Effector memory CD8-positive, alpha-beta T cell (primary cell): ENCODE data around the gene SERPIND1.

Source experiments
- ATAC-seq: fragments of 150-1000 bp; cut with Tn5 transposase; replicated peaks from 2 replicates; pipeline ENCODE4 v1.10.0; 2021; ENCODE audit warnings: mild to moderate bottlenecking, moderate library complexity
- DNase-seq, 3 experiments: peaks; one replicate each; pipeline ENCODE4 v3.0.0; 2021
- H3K27ac Mint-ChIP-seq, 2 donors: one replicate each; pipeline ENCODE4 v1.8.0; 2022; ENCODE audit warnings: mild to moderate bottlenecking in 2 of 2, mixed read lengths in 2 of 2, moderate library complexity in 2 of 2
- H3K27me3 Mint-ChIP-seq, 2 donors: one replicate each; pipeline ENCODE4 v1.8.0; 2022; ENCODE audit warnings: mixed read lengths in 2 of 2
- H3K36me3 Mint-ChIP-seq: one replicate; pipeline ENCODE4 v1.8.0; 2022; ENCODE audit warnings: mild to moderate bottlenecking, moderate library complexity, mixed read lengths; ENCODE audit not compliant: insufficient read depth
- H3K4me1 Mint-ChIP-seq, 2 donors: one replicate each; pipeline ENCODE4 v1.8.0; 2022; ENCODE audit warnings: low read depth in 2 of 2, mixed read lengths in 2 of 2
- H3K4me3 Mint-ChIP-seq, 2 donors: one replicate each; pipeline ENCODE4 v1.8.0; 2022; ENCODE audit warnings: mild to moderate bottlenecking in 2 of 2, mixed read lengths in 2 of 2, moderate library complexity in 2 of 2
- H3K9me3 Mint-ChIP-seq, 2 donors: one replicate each; pipeline ENCODE4 v1.8.0; 2022; ENCODE audit warnings: mixed read lengths in 2 of 2

SERPIND1 gene

DNA sequence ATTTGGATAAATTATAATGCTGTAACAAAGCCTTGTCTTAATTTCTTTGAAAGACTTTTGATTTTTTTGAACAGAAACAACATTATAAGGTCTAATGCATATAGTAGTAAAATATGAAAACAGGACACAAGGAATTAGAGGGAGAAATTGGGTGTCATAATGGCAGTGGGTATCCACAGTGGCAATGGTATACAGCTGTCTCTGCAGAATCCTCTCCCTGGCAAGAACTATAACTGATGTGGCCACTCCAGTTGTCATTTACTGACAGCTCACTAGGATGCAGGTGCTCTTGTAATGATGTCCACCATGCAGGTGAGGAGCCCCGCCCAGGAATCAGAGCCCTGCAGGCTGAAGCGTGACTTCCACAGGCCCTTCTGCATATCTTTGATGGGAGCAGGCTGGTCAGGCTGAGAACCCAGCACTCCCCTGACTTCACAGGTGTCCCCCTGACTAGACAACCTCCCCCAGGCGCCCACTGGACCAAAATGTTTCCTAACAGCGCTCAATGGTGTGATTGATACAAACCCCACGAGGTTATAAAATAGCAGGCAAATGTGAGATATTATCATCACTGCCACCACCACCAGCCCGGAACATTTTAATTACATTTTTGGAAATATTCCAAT is 32.8 kb upstream of the SERPIND1 start:
- Mint-ChIP-seq H3K9me3 (no peaks in the 10 kb centered on the region), H3K4me3 (no peak overlapping the region), H3K36me3 (peaks cover 50% of the 10 kb centered on the region), H3K27me3 (no peaks in the 10 kb centered on the region), H3K4me1 (no peaks in the 10 kb centered on the region), H3K27ac (no peak overlapping the region)
- no peak for DNase-seq
- no peak for ATAC-seq

GRCh38 chr22:20741634-20742581 is 32.0 kb upstream of the SERPIND1 start:
- peaks cover 58% of the 10 kb centered on the region for H3K36me3 Mint-ChIP-seq
- no peak overlapping the region for H3K27ac Mint-ChIP-seq
- no peaks in the 10 kb centered on the region for H3K27me3 Mint-ChIP-seq
- no peaks in the 10 kb centered on the region for H3K9me3 Mint-ChIP-seq
- ATAC-seq: no peak
- DNase-seq: peak; percentile 23 to 46 (median 28)
- H3K4me3 Mint-ChIP-seq: no peak overlapping the region
- no peaks in the 10 kb centered on the region for H3K4me1 Mint-ChIP-seq

- H3K4me1 Mint-ChIP-seq: no peaks in the 10 kb centered on the region
- no peak overlapping the region for H3K4me3 Mint-ChIP-seq
- no peaks in the 10 kb centered on the region for H3K27me3 Mint-ChIP-seq
- peaks cover 65% of the 10 kb centered on the region for H3K36me3 Mint-ChIP-seq
- ATAC-seq (no peak), DNase-seq (no peak)
- H3K27ac Mint-ChIP-seq: no peak overlapping the region
- H3K9me3 Mint-ChIP-seq: no peaks in the 10 kb centered on the region
Observed at GRCh38 chr22:20742764-20743163, 31.1 kb upstream of the SERPIND1 start.

DNA sequence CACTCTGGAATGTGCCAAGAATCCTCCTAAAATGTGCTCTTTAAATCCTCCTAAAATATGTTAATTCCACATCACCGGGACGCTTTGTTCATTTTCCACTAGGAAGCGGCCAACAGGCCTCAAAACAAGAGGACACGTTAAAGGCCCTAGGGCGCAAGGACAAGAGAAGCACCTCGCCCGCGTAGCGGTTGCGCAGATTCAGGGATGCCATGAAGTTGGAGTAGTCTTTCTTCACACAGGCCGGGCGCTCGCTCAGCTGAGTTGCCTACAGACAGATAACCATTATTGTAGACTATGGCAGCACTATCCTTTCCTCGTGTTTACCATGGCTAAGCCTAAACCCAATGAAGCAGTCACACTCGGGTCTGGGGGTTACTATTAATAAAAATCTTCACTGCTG is 29.5 kb upstream of the SERPIND1 start:
- Mint-ChIP-seq H3K36me3 (peaks cover 54% of the 10 kb centered on the region), H3K4me3 (no peak overlapping the region), H3K9me3 (no peaks in the 10 kb centered on the region)

GRCh38 chr22:20745119-20745518 is 28.8 kb upstream of the SERPIND1 start:
- Mint-ChIP-seq H3K27ac (peak overlapping the region in 1 of 2 donors; percentile 25), H3K36me3 (peaks cover 55% of the 10 kb centered on the region)

More for the DNA sequence above, 29.5 kb upstream of the SERPIND1 start:
- no peaks in the 10 kb centered on the region for H3K27me3 Mint-ChIP-seq
- H3K27ac Mint-ChIP-seq: no peak overlapping the region
- no peak for ATAC-seq
- DNase-seq: no peak
- no peaks in the 10 kb centered on the region for H3K4me1 Mint-ChIP-seq

GRCh38 chr22:20746431-20747189 is 27.3 kb upstream of the SERPIND1 start:
- no peak overlapping the region for H3K27ac Mint-ChIP-seq
- no peak for ATAC-seq
- H3K4me1 Mint-ChIP-seq: peaks cover 7 to 9% of the 10 kb centered on the region in 2 donors
- DNase-seq: no peak
- H3K4me3 Mint-ChIP-seq: no peak overlapping the region
- H3K27me3 Mint-ChIP-seq: no peaks in the 10 kb centered on the region
- peaks cover 66% of the 10 kb centered on the region for H3K36me3 Mint-ChIP-seq
- H3K9me3 Mint-ChIP-seq: no peaks in the 10 kb centered on the region

More at GRCh38 chr22:20745119-20745518, 28.8 kb upstream of the SERPIND1 start:
- no peak overlapping the region for H3K4me3 Mint-ChIP-seq
- peaks cover 0 to under 1% of the 10 kb centered on the region in 2 donors for H3K4me1 Mint-ChIP-seq
- no peaks in the 10 kb centered on the region for H3K9me3 Mint-ChIP-seq
- ATAC-seq (no peak), DNase-seq (no peak)
- H3K27me3 Mint-ChIP-seq: no peaks in the 10 kb centered on the region

DNA sequence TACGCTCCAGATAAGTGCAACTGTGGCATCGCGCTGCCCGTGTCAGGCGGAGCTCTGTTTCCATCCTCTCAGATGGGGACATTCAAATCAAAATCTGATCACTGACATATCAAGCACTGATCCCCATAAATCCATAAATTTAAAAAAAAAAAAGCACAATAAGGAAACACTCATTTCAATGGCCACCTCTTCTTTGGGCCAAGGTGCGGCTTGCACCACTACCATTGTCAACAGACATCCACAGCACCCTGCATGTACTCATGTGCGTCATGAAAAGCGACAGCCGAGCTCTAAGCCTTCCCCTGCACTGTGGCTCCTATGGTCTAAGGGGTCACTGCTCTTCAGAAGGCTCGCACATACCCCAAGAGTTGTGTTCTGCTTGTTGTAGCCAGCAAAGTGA is 26.7 kb upstream of the SERPIND1 start:
- Mint-ChIP-seq H3K27me3 (no peaks in the 10 kb centered on the region), H3K9me3 (no peaks in the 10 kb centered on the region), H3K27ac (no peak overlapping the region), H3K4me3 (no peak overlapping the region), H3K4me1 (peaks cover 7 to 9% of the 10 kb centered on the region in 2 donors), H3K36me3 (peaks cover 63% of the 10 kb centered on the region)
- ATAC-seq: no peak
- DNase-seq: no peak

- DNase-seq: no peak
- ATAC-seq: no peak
- Mint-ChIP-seq H3K27ac (peak overlapping the region in 1 of 2 donors; percentile 51), H3K9me3 (no peaks in the 10 kb centered on the region), H3K27me3 (no peaks in the 10 kb centered on the region), H3K4me1 (peaks cover 7 to 9% of the 10 kb centered on the region in 2 donors), H3K4me3 (no peak overlapping the region), H3K36me3 (peaks cover 68% of the 10 kb centered on the region)
Observed at GRCh38 chr22:20748082-20748481, 25.8 kb upstream of the SERPIND1 start.

DNA sequence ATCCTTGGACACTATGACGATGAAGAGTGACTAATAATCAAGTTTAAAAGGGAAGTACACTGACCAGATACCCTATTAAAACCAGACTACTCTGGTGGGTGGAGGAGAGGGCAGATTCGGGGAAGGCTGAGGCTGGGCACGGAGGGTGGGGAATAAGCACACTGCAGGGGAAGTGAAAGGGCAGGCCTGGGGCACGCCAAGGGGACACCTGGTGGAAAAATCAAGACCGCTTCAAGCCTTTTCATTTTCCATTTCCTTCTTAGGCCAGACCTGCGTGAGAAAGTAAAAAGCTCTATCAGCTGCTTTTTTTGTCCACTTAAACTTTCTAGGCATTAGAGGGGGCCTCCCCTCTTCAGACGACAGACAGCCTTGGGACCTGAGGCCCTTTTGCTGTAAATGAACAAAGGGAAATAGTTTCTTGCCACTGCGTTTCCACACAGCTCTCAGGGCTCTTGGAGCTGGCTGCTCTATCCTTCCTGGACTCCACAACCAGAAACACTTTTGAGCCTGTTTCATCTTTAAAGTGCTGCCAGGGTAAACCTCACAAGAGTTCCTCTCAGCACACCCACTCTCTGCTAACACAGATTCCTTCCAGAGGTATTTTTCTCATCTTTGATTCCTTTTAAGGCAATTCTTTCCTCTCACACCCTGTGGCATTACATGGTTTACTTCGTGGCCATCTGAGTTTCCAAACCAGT is 25.0 kb upstream of the SERPIND1 start:
- H3K9me3 Mint-ChIP-seq: no peaks in the 10 kb centered on the region
- peaks cover 64% of the 10 kb centered on the region for H3K36me3 Mint-ChIP-seq
- ATAC-seq (no peak), DNase-seq (no peak)
- H3K27ac Mint-ChIP-seq: peak overlapping the region; percentile 72 to 86
- no peak overlapping the region for H3K4me3 Mint-ChIP-seq
- H3K4me1 Mint-ChIP-seq: peaks cover 7 to 9% of the 10 kb centered on the region in 2 donors
- H3K27me3 Mint-ChIP-seq: no peaks in the 10 kb centered on the region

GRCh38 chr22:20749453-20749852 is 24.5 kb upstream of the SERPIND1 start:
- no peaks in the 10 kb centered on the region for H3K27me3 Mint-ChIP-seq
- H3K4me1 Mint-ChIP-seq: peaks cover 7 to 9% of the 10 kb centered on the region in 2 donors
- peaks cover 60% of the 10 kb centered on the region for H3K36me3 Mint-ChIP-seq
- no peaks in the 10 kb centered on the region for H3K9me3 Mint-ChIP-seq
- no peak for ATAC-seq
- H3K27ac Mint-ChIP-seq: peak overlapping the region; percentile 72 to 86
- no peak for DNase-seq
- no peak overlapping the region for H3K4me3 Mint-ChIP-seq

DNA sequence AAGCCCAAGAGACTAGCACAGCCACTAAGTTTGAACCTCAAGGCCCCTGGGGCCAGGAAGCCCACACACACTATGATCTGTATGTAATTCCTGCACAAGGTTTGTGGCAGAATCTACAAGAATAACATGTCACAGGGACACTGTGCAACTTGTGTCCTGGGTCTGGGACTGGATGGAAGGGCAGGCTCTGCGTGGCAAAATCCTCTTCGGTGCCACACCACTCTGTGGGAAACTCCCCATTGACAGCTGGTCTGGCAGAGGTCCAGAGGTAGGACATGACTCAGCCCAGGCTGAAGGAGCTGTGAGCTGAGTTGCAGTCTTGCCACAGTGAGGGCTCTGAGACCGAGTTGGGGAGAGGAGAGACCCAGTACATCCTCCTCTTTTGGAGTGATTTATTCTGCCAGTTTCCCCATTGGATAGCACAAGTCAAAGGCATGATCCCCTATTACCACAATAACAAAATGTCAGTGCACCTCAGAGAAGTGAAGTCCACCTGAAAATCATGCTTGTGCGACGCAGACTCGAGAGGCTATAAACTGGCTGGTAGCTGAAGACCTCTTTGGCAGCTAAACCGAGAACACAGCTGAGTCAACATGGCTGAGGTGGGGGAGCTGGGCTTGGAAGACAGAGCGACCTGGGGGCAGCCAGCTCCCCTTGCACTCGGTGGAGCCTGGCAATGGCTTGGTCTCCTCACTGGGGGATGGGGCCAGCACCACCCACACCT is 23.3 kb upstream of the SERPIND1 start:
- DNase-seq (peak in 1 of 3 experiments; percentile 10), ATAC-seq (peak; percentile 67)
- H3K36me3 Mint-ChIP-seq: peaks cover 66% of the 10 kb centered on the region
- peak overlapping the region; percentile 52 to 86 for H3K27ac Mint-ChIP-seq
- H3K4me3 Mint-ChIP-seq: no peak overlapping the region
- no peaks in the 10 kb centered on the region for H3K9me3 Mint-ChIP-seq
- H3K27me3 Mint-ChIP-seq: no peaks in the 10 kb centered on the region
- peaks cover 7 to 9% of the 10 kb centered on the region in 2 donors for H3K4me1 Mint-ChIP-seq

DNA sequence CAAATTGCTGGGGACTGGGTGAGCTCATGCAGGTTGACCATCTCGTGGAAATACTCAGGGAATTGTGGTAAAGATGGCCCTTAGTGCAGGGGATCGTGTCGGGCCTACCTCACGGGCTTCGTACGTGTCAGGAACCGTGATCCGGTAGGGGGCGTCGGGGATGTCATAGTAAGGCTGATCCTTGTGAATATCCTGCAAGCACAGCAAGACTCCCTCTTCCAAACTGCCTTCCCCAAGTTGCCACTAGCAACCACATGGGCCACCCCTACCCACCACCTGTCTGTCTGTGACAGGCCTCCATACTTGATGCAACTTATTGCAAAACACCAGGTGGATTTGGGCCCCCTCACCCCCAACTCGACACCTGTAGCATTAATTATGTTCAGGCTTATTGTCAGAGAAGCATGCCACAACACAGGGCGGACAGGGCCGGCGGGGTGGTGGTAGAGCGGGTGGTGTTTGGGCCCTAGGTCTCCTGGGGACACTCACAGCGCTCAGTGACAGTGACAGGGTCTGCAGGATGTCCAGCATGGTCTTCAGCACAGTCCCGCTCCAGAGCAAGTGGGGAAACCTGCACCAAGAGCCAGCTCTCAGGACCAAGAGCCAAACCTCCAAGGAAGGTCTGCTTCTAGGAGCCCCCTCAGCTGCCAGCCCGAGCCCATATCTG is 22.6 kb upstream of the SERPIND1 start:
- Mint-ChIP-seq H3K9me3 (no peaks in the 10 kb centered on the region), H3K27me3 (no peaks in the 10 kb centered on the region), H3K4me1 (peaks cover 7 to 9% of the 10 kb centered on the region in 2 donors), H3K27ac (peak overlapping the region in 1 of 2 donors; percentile 86), H3K4me3 (no peak overlapping the region), H3K36me3 (peaks cover 63% of the 10 kb centered on the region)
- DNase-seq: no peak
- ATAC-seq: no peak
